Epithelial cell of esophagus (primary cell): Measurements from ENCODE around the gene PIR.

ENCODE experiments used
- DNase-seq: peaks from one replicate; pipeline ENCODE4 v3.0.0; 2010; ENCODE audit warnings: low read depth
- H3K4me3 ChIP-seq: 2 replicates; pipeline ENCODE4 v1.5.1; 2011; ENCODE audit warnings: mild to moderate bottlenecking, low read length, control low read depth
- TF ChIP-seq, protein P1 (sequence below): IDR thresholded peaks from 2 replicates; pipeline ENCODE4 v1.5.1; 2011; ENCODE audit warnings: low read depth, mild to moderate bottlenecking, low read length, control low read depth, inconsistent platforms; ENCODE audit not compliant: insufficient read depth; ENCODE audit errors: missing control alignments

PIR gene

DNA sequence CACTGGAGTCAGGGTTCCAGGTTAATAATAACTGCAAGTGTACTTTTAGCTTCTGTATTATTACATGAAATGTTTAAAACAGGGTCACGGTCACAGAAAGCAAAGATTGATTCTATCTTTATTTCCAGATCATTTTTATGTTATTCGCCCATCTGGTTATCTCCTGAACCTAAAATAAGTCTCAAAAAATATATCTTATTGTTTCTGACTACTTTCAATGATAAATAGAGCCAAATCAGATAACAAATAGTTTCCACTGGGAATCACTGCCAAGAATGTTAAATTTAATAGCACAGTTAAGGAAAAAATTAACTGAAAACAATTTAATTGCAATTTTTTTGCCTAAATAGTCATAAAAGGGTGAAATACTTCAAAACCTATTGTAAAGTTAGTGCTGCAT lies 91.8 kb downstream of the PIR start:
- TF ChIP-seq, protein P1, sequence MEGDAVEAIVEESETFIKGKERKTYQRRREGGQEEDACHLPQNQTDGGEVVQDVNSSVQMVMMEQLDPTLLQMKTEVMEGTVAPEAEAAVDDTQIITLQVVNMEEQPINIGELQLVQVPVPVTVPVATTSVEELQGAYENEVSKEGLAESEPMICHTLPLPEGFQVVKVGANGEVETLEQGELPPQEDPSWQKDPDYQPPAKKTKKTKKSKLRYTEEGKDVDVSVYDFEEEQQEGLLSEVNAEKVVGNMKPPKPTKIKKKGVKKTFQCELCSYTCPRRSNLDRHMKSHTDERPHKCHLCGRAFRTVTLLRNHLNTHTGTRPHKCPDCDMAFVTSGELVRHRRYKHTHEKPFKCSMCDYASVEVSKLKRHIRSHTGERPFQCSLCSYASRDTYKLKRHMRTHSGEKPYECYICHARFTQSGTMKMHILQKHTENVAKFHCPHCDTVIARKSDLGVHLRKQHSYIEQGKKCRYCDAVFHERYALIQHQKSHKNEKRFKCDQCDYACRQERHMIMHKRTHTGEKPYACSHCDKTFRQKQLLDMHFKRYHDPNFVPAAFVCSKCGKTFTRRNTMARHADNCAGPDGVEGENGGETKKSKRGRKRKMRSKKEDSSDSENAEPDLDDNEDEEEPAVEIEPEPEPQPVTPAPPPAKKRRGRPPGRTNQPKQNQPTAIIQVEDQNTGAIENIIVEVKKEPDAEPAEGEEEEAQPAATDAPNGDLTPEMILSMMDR = no peak
- no peak for DNase-seq
- H3K4me3 ChIP-seq = no peak overlapping the region

DNA sequence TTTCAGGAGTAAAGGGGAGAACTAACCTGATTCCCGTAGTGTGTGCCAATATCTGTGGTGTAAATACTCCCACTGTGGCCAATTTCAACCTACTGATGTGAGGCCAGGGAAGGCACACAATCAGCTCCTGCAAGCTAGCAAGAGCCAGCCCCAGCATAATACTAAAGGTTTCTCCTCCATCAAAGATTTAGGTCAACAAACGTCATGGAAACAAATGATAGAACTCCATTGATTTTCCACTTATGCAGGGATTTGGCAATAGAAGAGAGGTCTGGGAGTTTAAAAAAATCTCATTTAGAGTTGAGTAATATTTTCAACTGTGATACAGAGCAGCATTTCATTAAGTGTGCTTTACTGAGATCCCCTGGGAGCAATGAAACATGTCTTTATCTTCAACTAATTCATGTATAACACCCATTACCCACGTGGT lies 93.2 kb downstream of the PIR start:
- DNase-seq = no peak
- TF ChIP-seq, protein P1 = no peak
- no peak overlapping the region for H3K4me3 ChIP-seq

DNA sequence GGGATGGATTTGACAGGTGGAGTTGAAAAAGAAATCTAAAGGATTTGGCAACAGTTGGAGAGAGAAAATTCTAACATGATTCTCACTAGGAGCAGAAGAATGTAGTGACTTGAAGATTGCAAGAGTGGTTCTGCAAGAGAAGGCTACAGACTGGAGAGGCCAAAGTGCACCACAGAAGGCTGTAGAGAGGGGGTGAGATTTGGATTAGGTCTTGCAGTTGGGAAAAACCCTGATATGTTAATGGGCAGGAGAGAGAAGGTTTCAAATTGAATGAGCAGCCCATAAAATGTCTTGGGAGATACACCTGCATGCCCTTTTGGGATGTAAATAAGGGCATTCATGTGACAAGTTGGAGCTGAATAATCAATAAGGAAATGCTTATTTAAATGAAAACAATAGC lies 94.3 kb downstream of the PIR start:
- no peak for DNase-seq
- TF ChIP-seq, protein P1 = no peak
- no peak overlapping the region for H3K4me3 ChIP-seq

DNA sequence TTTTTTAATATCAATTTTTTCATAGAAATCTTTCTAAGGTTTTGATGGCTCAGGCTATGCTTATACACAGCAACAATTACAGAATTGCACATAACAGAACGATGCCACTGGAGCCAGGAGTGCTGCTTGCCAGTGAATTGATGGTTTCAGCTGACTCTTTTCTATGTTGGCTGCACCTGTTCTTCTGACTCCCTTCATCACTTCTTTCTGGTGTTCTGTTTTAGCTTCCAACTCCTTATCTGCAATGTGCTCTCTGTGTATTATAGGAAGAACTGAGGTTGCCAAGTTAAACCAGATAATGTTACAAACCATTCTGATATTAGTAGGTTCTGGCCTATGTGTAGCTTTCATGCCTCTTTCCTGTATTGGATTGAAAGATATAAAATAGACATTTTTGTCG lies 97.3 kb downstream of the PIR start:
- DNase-seq = no peak
- H3K4me3 ChIP-seq = no peak overlapping the region
- TF ChIP-seq, protein P1 = no peak

DNA sequence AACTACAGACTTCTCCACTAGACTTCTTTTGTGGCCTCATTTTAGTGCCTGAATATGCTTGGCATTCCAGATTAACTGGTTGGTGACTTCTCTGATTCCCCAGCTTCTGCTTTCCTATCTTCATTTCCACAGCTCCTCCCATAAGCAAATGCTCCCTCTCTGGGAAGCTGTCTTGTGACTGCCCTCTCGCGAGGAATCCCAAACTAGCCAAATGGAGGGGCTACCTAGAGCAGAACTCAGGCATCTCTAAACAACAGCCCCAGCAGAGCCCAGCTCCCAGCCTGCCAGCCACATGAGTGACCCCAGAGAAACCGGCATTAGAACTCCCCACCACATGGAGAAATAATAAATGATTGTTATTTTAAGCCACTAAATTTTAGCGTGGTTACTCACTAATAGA lies 101.3 kb downstream of the PIR start:
- TF ChIP-seq, protein P1 = no peak
- no peak overlapping the region for H3K4me3 ChIP-seq
- DNase-seq = no peak

DNA sequence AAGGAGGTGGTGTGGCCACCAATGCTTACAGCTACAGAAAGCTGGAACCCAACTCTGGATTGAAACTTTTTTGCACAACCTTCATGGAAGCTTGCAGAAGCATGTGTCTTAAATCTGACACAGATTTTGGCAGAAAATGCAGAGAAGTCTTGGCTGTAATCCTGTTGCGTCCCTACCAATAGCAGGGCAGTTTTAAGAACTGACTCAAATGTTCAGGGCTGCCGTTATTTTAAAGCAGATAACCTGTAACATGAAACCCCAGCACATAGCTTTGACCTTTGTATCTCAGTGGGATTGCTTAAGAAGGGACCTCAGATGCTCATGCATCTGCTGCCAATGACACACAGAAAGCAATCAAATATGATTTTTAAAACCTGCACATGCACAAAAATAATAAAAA lies 108.8 kb downstream of the PIR start, which contains the start of gene VEGFD:
TSS of gene VEGFD (minus strand) at position 110 of the 400 bp plus-strand sequence. CDS start 467 bp downstream, outside the sequence.
- H3K4me3 ChIP-seq = no peak within 1 kb of the TSS
- DNase-seq = no peak
- TF ChIP-seq, protein P1 = no peak

DNA sequence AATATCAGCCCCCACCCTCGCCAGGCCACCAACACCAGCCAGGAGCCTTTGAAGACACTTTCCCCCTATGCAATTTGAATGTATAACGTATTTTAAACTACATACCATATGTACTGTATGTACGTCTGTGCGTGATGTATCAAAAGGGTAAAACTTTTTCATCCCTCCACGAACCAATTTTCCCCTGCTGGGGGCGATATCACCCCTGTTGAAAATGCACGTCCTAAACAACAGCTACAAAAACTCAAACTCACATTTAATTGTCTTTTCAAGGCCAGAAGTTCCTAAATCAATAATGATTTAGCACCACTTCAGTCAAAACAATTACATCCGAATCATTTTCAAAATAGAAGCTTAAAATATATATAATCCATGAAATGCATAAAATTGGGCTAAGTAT lies 110.3 kb downstream of the PIR start:
- TF ChIP-seq, protein P1 = no peak
- no peak overlapping the region for H3K4me3 ChIP-seq
- DNase-seq = no peak
